Hematopoietic multipotent progenitor cell (in vitro differentiated cells): ENCODE results near the gene ST8SIA4. TPM values are rescaled to one million over a fixed set of nuclear protein-coding genes. Genes with fewer than 3 reads are reported as not detected.

ENCODE experiments used
- DNase-seq, 3 donors: peaks; one replicate each; pipeline ENCODE4 v3.0.0-alpha.2; 2011 to 2015; ENCODE audit warnings: low read depth in 2 of 3, low spot score in 2 of 3
- total RNA-seq: library from RNA; depleted of rRNA; stranded (reverse); fragments of >200 nt; gene quantifications from one replicate; pipeline ENCODE4 v1.2.3, GENCODE V29; 2012

Gene ST8SIA4, protein sequence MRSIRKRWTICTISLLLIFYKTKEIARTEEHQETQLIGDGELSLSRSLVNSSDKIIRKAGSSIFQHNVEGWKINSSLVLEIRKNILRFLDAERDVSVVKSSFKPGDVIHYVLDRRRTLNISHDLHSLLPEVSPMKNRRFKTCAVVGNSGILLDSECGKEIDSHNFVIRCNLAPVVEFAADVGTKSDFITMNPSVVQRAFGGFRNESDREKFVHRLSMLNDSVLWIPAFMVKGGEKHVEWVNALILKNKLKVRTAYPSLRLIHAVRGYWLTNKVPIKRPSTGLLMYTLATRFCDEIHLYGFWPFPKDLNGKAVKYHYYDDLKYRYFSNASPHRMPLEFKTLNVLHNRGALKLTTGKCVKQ
- total RNA-seq, result 8.9 TPM

DNA sequence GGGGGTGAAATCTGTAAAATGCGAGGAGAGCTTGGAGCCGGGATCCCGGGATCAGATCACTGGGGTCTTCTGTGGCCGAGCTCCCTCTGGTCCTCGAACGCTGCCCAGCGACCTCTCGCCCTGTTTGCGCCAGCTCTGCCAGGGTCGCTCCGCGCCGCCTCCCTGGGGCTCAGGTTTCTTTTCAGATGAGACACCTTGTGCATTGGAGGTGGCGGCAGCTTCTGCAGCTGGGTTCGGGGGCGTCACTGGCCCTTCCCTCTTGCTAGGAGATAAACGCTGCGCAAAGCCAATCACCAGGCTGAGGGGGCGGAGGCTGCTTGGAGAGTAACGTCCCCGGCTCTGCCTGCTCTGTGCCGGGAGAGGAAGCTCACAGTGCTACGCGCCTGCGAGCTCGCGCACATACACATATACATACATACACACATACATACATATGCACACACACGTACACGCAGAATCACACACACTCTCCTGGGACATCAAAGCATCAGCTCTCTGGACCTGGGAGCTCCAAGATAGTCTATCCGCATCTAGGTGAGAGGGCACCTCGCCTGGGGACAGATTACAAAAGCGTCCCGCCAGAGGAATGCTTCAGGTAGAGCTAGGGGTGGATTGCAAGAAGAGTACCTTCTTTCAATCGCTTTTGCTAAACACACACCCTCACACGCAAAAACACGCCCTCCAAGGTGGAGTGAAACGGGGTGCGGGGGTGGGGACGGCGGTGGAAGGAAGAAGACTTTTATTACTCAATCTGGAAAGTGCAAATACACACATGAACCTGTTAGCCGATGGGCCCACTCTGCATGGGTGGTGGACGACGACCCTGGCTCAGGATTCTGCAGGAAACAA lies at the start of gene ST8SIA4:
Gene ST8SIA4, minus strand, starts transcription at position 244 of the 849 bp plus-strand sequence. CDS start 327 bp downstream, outside the sequence.
- peak; percentile 75 to 96 (median 92) for DNase-seq

DNA sequence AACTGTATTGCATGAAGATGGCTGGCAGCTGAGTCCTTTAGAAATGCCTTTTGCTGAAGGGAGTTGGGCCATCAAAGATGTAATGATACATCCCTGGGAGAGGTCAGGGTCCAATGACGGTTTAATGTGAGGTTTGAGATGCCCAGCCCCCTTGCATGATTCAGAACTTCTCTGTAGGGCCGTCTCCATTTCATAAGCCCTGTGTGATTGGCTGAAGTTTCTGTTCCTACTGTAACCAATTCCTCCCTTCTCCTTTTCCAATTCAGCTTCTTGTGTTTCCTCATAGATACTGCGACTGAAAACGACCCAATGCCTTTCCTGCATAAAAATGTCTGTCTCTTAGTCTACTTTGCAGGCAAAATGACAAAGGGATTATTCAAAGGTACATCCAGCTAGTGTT lies 47.9 kb upstream of the ST8SIA4 start:
- no peak for DNase-seq

DNA sequence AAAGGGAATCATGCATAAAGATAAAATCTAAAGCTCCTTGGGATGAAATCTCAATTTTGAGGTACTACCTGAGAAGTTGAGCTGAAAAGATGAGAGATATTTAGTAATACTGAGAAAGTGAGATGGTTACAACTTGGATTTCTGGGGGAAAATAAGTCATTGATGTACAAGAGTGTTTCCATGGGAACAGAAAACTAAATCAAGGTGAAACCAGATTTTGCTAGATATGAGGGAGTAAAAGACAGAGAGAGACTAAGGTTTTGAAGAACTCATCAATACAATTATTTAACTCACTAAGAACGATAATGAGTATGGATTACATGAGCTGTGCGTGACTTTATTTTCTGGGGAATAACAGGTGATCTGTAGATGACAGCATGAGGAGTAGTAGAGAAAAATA lies 10.2 kb upstream of the ST8SIA4 start:
- no peak for DNase-seq

DNA sequence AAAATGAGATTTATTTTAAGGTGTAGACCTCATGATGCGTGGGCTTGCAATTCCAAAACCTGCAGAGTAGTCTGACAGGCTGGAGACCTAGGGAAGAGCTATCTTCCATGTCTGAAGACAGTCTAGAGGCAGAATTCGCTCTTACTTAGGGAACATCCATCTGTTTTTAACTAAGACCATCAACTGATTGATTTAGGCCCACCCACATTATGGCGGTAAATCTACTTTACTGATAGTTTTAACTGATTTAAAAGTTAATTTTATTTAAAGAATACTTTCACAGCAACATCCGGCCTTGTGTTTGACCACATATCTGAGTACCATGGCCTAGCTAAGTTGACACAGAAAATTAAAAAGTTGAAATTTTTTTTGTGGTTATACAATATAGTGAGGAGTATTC lies 6.0 kb upstream of the ST8SIA4 start:
- DNase-seq, result no peak

DNA sequence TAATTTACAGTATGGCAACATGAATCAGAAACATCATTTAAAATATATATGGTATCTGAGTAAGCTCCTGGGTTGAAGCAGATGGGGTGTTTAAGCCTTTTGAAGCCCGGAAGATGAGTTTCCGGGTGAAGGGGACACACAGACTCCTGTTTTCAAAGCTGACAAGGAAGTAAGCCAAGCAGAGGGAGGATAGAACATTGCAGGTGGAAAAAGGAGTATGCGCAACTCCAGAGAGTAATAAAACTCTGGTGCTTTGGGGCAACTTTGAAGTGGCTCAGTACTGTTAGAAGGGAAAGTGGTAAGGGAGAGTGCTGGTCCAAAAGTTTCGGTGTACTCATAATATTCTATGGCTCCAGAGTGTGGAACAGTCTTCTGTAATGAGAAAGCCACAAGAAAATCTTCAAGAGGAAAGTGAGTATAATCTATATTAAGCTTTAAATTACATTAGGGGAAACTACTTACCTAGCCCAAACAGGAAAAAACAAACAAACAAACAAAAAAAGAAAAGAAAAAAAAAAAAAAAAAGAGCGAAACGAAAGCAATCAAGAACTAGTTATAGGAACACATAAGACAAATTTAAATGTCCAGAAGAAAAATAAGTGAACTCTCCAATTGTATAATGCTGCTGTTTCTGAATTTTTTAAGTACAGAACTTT lies 2.3 kb upstream of the ST8SIA4 start:
- peak in 1 of 3 donors; percentile 7 for DNase-seq

DNA sequence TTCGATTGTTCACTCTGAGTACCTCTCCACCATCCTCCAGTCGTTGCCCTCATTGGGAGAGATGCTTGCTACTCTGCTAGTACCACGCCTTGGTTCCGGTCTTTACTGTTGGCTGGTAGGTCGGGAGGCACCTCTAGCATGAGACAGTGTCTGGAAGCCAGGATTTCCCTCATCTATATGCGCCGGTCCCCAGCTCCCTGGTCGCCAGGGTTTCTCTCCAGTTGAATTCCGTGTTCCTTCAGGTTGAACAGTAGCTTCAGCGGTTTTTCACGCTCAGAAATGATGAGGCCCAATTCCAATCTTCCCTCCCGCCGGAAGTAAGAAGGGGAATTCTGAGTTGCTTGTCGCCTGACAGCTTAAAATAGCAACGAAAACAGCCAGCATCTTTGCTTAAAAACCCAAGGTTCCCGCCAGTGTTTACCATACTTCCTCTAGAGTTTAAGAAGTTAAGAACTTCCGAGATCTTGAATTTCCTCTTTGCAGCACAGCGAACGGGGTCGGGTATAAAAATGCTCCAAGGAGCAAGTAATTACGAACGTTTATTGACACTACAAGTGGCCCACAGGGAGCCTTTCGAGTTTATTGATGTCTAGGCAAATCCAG lies 1.3 kb upstream of the ST8SIA4 start:
- peak in 2 of 3 donors; percentile 34 to 63 for DNase-seq

DNA sequence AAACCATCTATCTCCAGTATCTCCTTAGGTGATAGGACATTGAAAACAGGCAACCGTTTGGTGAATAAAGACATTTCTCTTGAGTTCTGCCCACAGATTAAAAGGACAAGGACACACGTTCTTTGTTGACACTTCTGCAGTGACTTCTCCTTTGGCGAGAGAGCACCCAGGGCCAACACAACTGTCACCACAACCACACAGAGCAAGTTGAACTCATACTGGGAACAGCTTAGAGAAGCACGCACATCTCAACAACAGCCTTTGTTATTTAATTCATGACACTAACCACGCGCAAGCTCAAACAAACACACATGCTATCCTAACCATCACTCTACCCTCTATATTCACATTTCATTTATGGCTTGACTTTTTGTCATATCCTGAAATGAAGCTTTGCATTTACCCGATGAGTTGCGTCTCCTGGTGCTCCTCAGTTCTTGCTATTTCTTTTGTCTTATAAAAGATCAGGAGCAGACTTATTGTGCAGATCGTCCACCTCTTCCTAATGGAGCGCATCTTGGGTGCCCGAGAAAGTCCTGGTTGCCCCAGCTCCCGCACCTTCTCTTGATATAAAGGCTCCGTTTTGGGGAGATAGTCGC lies 543 bp downstream of the ST8SIA4 start:
- peak in 2 of 3 donors; percentile 23 to 65 for DNase-seq

DNA sequence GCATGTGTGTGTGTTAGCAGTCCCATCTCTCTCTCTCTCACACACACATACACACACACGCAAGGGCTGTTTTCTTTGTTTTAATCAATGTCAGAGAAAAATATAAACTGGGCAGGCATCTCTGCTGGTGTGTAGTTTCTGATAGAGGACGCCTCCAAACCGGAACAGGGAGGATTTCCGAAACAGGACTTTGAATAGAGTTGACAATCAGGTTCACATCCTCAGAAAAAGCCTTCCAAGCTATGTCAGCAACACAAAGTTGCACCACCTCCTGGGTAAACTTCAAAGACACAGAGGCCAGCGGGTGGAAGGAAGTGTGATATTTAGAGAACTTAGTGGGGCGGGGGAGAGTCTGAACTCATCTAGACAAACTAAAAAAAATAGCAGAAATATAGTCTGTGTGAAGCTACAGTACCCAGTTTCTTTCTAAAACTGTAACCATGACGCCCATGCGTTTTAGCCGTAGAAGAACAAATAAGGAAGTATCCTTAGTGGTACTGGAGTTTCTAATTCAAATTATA lies 1.2 kb downstream of the ST8SIA4 start:
- DNase-seq, result peak; percentile 41 to 93 (median 76)

DNA sequence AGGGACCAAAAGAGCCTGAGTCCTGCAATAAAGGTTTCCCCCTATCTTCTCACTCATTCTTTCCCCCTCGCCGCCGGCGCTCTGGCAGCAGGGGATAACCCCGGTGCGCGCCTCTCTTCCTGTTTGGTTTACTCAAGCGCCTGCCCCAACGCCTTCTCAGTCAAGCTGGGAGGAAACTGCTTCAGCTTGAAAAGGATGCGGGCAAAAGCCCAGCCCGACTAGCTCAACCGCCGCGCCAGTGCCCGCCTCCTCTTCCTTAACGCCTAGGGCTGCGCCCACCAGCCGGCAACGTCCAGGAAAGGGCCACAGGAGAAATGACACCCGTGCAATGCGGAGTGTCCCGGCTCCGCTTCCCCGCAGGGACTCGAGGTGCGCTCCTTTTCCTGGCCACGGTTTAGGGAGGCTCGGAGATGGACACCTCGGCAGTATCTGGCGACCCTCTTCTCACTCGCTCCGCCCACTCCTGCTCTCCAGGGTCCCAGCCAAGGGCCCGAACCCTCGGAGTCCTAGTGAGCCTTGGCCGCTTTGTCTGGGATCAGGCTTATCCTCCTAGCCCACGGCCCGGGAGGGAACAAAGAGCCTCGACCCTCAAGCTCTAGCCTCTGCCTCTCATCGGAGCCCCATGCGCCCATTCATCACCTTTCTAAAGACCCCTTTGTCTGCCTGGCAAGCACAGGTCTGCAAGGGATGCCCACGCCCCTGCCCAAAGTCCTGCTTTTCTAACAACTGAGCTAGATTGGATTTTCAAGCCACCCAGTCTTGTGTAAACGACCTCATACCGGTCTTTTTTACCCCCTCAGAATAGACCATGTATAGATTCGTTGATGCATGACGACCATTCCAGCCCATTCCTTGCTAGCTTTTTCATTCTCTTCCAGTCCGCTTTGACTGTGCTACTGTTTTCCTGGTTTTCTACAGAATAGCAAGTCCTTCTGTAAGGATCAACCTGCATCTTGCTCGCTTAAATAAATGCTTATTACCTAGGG lies 2.0 kb downstream of the ST8SIA4 start:
- peak; percentile 73 to 99 (median 98) for DNase-seq

DNA sequence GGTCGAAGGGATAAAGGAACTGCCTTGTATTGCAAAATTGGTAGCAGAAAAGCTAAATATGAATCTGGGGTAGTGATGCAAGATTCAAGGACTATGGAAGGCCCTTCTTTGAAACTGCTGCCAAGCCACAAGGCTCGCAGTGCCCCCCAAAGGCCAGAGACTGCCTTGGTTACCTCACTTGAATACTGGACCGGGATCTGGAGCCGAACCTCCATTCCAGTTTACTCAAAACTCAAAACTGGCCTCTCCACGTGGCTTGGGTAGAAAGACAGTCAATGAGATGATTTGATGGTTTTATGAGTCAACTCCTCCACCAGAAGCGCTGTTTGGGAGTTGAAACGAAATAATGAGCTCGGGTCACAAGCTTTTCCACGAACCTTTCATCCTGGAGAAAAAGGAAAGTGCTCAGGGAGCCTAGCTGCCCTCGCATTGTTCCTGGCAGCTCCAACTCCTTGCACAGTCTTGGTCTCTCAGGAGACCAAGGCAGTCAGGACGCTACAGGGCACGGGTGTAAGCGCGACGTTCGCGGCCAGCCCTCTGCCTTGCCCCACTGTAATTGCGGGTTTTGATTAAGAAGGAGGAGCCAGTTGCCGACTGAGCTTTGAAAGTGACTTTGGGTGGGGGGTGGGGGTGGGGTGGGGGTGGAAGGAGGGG lies 2.8 kb downstream of the ST8SIA4 start:
- peak in 1 of 3 donors; percentile 35 for DNase-seq

DNA sequence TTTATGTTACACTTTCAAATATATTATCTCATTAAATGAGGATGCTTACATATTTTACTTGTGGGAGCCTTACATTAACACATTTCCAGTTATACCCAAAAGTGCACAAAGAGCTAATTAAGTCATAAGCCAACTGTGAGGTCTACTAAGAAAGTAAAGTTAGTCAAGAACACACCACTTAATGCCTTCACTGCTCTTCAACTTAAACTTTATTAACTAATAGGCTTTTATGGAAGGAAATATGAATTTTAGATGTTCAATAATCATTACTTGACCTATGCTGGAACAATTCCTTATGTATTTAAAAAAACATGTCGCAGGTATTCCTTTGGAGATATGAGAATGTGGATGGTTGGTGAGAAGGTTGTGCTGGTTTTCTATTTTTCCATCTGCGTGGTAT lies 3.4 kb downstream of the ST8SIA4 start:
- no peak for DNase-seq

DNA sequence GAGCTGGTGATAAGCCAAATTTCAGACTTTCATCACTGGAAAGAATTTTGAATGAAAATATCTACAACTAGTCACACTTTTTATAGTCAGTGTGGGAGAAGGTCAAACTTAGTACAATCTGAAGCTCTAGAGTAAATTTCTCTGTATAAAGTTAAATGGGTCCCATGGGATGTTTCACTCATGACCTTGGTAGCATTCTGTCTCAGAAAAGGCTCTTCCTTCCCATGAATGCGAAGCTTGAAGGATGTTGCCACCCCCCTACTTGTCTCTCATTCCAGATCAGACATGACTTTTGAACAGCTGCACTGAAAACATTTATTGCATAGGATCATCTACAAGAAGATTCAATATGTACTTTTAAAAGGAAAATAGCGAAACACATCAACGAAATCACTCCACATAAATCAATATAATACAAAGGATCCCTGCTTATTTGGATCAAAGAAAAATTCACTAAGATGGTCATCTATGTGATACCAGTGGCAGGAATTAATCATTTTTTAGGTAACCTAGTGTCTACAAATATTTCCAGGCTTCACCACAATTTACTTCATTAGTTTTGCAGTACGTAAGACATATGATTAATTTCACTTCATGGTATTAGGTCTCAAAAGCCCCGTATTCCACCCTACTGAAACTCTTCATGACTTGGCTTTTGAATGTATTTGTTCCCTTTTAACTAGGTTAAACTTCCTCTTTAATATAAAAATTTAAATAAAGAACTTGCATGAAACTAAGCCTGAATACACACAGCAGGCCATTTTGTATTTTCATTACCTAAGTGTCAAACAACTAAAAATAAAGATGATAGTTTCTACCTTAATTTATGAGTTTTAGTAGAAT lies 4.4 kb downstream of the ST8SIA4 start:
- DNase-seq, result peak in 1 of 3 donors; percentile 54

DNA sequence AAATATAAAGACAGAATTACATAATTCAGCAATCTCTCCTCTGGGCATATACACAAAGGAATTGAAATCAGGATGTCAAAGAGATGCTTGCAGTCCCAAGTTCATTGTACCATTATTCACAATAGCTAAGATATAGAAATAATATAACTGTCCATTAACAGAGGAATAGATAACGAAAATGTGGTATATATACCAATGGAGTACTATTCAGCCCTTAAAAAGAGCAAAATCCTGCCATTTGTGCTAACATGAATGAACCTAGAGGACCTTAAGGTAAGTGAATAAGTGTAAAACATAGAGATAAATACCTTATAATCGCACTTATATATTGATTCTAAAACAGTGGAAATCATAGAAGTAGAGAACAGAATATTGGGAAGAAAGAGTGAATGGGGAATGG lies 7.0 kb downstream of the ST8SIA4 start:
- no peak for DNase-seq

DNA sequence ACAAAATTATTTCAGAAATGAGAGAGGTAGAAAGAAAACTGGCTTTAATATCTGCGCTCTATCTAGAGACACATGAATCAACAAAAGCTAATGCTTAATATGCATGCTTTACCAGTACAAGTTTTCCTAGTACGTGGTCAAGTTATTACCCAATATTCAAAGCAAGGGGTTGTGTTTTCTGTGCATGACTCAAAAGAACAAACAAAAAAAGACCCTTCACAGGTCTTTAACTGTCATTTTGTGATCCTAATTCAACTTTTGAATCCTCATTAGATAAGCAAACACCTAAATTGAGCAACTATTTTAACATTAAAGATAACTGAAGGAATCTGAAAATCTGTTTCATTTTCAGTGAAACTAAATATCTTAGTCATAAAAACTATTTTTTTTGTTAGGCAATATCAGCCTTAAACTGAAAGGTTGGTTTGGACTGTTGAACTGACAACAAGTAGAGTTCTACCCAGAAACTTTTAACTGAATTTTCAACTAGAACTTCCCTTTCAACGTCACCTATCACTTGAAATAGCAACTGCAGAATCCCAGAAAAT lies 12.5 kb downstream of the ST8SIA4 start:
- DNase-seq, result no peak

DNA sequence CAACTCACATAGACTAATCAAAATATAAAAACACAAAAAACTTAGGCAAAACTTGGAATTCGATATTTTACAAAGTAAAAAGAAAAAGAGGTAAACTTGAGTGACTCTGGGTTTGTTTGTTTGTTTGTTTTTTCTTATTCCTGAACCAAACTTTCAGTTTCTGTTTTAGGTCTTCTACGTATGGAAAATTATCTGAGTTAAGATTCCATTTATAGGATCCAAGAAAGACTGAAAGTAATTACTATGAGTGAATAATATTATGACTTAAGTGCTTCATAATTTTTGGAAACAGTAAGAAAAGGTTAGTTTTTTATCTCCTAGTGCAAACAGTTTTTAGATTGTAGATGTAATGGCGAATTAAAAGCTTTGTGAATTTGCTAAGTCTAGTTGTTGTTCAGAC lies 13.2 kb downstream of the ST8SIA4 start:
- no peak for DNase-seq

DNA sequence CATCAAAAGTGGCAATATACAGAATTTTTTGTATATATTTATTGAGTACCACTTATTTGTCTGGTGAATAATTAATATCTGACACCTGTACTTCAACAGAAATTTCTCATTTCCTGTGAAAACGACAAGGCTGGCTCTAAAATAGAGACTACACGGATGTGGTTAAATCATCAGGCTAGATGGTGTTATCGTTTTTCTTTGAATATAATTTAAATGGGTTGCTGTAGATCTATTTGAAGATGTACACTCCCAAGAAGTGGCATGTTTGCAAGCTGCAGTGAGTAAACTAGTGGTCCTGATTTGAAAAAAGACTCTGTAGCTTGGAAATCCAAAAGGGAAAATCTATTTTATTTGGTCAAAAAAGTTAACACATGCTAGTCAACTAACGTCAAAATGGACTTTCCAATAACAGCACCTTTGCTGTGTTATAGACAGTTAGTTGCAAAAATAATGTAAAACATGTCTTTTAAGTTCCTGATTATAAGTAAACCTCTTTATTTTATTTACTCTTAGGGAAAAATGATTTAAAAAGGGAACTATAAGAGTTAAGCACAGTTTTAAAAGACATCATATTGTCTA lies 13.8 kb downstream of the ST8SIA4 start:
- peak in 1 of 3 donors; percentile 7 for DNase-seq

DNA sequence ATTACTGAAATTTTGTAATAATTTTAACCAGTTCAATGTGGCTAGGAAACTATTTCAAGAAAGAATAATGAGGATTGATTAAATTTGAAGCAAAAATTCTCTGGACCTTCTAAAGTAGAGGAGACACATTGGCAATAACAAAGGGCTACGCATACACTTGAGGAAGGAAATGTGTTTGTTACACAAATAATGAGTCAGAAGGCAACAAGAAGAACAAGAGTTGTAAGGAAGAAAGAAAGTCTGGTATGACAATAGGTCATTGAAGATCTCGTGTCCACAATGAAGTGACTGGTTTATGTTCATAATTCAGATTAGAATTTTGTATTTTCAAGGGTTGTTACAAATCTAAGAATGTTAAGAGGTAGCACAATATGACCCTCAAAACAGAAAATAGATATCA lies 25.8 kb downstream of the ST8SIA4 start:
- DNase-seq, result no peak
